Measurements from ENCODE around the gene NDST3.

Gene NDST3

DNA sequence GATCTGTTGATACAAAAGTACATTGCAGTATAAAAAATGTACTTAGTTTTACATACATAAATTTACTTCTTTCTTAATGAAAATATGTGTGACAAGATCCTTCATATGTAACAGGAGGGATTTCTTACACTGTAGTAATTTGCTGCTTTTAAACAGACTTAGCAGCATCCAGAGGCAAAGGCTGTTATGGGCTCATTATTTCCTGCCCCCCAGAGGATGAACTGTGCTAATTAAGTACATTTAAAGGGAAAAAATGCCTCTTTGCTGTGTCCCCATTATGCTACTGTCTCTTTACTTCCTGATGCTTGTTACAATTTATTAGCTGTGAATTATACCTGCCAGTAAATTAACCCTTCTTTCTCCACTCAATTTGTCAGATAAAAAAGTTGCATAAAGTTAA lies 47.1 kb downstream of the NDST3 start:
- Histone ChIP-seq H3K4me1 (ENCODE audit: control insufficient read depth, insufficient read depth, low read length) (no peaks in the 10 kb centered on the region), H3K9ac (ENCODE audit: low read length) (no peak overlapping the region), H3K9me3 (ENCODE audit: control insufficient read depth, low read length) (no peaks in the 10 kb centered on the region), H3K27me3 (replicated peaks; ENCODE audit: control insufficient read depth, insufficient read depth, low read length) (no peaks in the 10 kb centered on the region), H3K36me3 (ENCODE audit: control insufficient read depth, insufficient read depth, low read length, severe bottlenecking) (no peaks in the 10 kb centered on the region), H3K4me3 (ENCODE audit: low read length) (no peak overlapping the region)
- no peak for DNase-seq (ENCODE audit: low read depth)

- no peak for DNase-seq (ENCODE audit: low read depth)
- Histone ChIP-seq H3K36me3 (ENCODE audit: control insufficient read depth, insufficient read depth, low read length, severe bottlenecking) (no peaks in the 10 kb centered on the region), H3K4me3 (ENCODE audit: low read length) (no peak overlapping the region), H3K9me3 (ENCODE audit: control insufficient read depth, low read length) (no peaks in the 10 kb centered on the region), H3K9ac (ENCODE audit: low read length) (no peak overlapping the region), H3K4me1 (ENCODE audit: control insufficient read depth, insufficient read depth, low read length) (no peaks in the 10 kb centered on the region), H3K27me3 (replicated peaks; ENCODE audit: control insufficient read depth, insufficient read depth, low read length) (no peaks in the 10 kb centered on the region)
These were observed 47.9 kb downstream of the NDST3 start for GRCh38 chr4:118082182-118082581.

DNA sequence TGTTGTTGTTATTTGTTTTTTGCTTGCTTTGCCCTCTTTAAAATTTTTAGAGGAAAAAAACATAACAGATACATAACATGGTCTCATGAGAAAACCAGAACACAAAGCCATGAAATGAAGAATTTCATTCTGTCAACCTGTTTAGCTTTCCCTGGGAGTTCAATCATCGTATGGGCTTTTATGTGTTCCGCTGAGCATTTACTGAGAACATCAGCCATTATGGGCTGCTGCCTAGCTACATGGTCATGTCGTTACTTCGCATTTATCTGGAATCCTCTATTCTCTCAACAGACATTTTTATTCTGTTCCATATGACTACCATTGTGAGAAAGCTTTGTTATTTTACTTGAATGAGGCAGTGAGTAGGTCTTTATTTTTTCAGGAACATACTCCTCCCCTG lies 51.4 kb downstream of the NDST3 start:
- H3K36me3 ChIP-seq (ENCODE audit: control insufficient read depth, insufficient read depth, low read length, severe bottlenecking): no peaks in the 10 kb centered on the region
- no peak overlapping the region for H3K9ac ChIP-seq (ENCODE audit: low read length)
- no peak overlapping the region for H3K4me3 ChIP-seq (ENCODE audit: low read length)
- H3K27me3 ChIP-seq (replicated peaks; ENCODE audit: control insufficient read depth, insufficient read depth, low read length): no peaks in the 10 kb centered on the region
- no peak for DNase-seq (ENCODE audit: low read depth)
- no peaks in the 10 kb centered on the region for H3K9me3 ChIP-seq (ENCODE audit: control insufficient read depth, low read length)
- no peaks in the 10 kb centered on the region for H3K4me1 ChIP-seq (ENCODE audit: control insufficient read depth, insufficient read depth, low read length)

DNA sequence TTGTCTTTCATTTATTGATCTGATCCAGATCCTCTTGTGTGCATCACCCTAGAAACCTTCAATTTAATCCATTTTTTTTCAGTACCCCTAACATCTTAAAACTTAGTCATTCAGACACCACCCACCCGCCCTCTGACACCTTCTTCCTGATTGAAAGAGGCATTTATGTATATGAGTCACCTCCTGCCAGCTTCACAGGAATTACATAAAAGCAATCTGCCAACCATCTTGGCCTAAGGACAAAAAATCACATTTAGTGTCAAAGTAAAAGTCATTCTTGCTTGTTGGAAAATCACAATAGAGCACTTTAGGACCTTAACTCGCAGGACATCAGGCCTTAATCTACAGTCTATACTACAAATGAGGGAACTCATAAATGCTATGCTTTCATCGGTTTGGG lies 52.1 kb downstream of the NDST3 start:
- H3K4me1 ChIP-seq (ENCODE audit: control insufficient read depth, insufficient read depth, low read length): no peaks in the 10 kb centered on the region
- DNase-seq (ENCODE audit: low read depth): peak; percentile 53
- H3K9me3 ChIP-seq (ENCODE audit: control insufficient read depth, low read length): no peaks in the 10 kb centered on the region
- no peaks in the 10 kb centered on the region for H3K27me3 ChIP-seq (replicated peaks; ENCODE audit: control insufficient read depth, insufficient read depth, low read length)
- no peak overlapping the region for H3K4me3 ChIP-seq (ENCODE audit: low read length)
- no peak overlapping the region for H3K9ac ChIP-seq (ENCODE audit: low read length)
- no peaks in the 10 kb centered on the region for H3K36me3 ChIP-seq (ENCODE audit: control insufficient read depth, insufficient read depth, low read length, severe bottlenecking)

DNA sequence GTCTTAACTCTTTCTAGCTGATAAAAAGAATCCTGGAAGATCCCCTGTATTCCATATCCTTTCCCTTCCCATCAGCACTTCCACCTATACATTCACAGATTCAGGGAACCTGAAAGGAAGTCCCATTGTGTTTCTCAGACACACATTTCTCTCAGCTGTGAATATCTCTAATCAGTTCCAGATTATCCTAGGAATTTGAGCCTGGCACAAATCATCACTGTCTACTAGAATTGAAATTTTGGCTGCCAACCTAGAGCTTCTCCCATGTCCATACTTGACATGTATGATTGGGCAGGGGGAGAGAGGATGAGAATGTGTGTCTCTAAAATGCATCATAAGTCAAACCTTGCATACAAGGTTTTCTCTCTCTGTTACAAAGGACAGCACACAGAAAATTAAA lies 53.1 kb downstream of the NDST3 start:
- no peak overlapping the region for H3K4me3 ChIP-seq (ENCODE audit: low read length)
- H3K9me3 ChIP-seq (ENCODE audit: control insufficient read depth, low read length): no peaks in the 10 kb centered on the region
- no peaks in the 10 kb centered on the region for H3K36me3 ChIP-seq (ENCODE audit: control insufficient read depth, insufficient read depth, low read length, severe bottlenecking)
- no peak for DNase-seq (ENCODE audit: low read depth)
- no peaks in the 10 kb centered on the region for H3K4me1 ChIP-seq (ENCODE audit: control insufficient read depth, insufficient read depth, low read length)
- H3K27me3 ChIP-seq (replicated peaks; ENCODE audit: control insufficient read depth, insufficient read depth, low read length): no peaks in the 10 kb centered on the region
- H3K9ac ChIP-seq (ENCODE audit: low read length): no peak overlapping the region

GRCh38 chr4:118099106-118099505 lies 64.8 kb downstream of the NDST3 start:
- H3K36me3 ChIP-seq (ENCODE audit: control insufficient read depth, insufficient read depth, low read length, severe bottlenecking): no peaks in the 10 kb centered on the region
- no peaks in the 10 kb centered on the region for H3K4me1 ChIP-seq (ENCODE audit: control insufficient read depth, insufficient read depth, low read length)
- H3K27me3 ChIP-seq (replicated peaks; ENCODE audit: control insufficient read depth, insufficient read depth, low read length): no peaks in the 10 kb centered on the region

GRCh38 chr4:118102195-118102594 lies 67.9 kb downstream of the NDST3 start:
- H3K36me3 ChIP-seq (ENCODE audit: control insufficient read depth, insufficient read depth, low read length, severe bottlenecking): no peaks in the 10 kb centered on the region
- no peak overlapping the region for H3K4me3 ChIP-seq (ENCODE audit: low read length)
- H3K9me3 ChIP-seq (ENCODE audit: control insufficient read depth, low read length): no peaks in the 10 kb centered on the region
- H3K9ac ChIP-seq (ENCODE audit: low read length): no peak overlapping the region
- no peak for DNase-seq (ENCODE audit: low read depth)
- H3K27me3 ChIP-seq (replicated peaks; ENCODE audit: control insufficient read depth, insufficient read depth, low read length): no peaks in the 10 kb centered on the region
- no peaks in the 10 kb centered on the region for H3K4me1 ChIP-seq (ENCODE audit: control insufficient read depth, insufficient read depth, low read length)

More at GRCh38 chr4:118099106-118099505, 64.8 kb downstream of the NDST3 start:
- H3K9me3 ChIP-seq (ENCODE audit: control insufficient read depth, low read length): no peaks in the 10 kb centered on the region
- peak; percentile 1 for DNase-seq (ENCODE audit: low read depth)
- no peak overlapping the region for H3K4me3 ChIP-seq (ENCODE audit: low read length)
- H3K9ac ChIP-seq (ENCODE audit: low read length): no peak overlapping the region

DNA sequence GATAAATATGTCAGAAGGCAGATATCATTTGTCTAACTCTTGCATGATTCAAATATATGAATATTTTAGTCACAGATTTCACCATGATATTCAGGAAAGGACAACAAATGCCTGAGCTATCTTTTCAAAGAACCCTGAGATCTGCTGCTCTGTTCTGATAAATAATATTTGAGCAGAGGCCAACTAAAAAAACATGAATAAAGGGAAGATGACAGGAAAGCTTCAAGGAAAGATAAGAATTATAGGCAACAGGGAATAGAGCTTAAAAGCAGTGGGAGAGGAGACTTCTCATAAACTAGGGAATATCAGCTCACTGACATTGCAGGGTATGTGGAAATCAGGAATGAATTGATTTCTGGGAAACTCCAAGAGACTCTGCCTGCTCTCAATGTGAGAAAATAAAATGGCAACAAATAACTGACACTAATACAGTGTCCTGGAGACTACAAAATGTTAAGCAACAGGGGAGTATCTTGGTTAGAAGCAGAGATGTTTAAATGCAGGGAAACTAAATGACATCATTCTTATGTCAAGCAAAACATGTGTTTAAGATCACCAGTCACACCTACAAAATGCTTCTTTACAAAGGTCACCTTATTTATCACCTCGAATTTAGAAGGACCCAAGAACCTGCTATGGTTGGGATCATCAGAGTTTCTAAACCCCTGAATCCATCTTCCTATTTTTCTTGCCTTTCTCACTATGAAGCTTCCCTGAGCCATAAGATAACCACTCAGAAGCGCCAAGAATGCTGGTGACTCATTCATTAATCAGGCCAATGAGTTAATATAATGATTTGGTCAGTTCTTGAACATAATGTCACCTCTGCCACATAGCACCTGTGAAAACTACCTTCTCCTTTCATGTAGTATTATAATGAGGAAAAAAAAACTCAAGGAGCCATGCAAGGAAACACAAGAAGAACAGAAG lies 78.1 kb downstream of the NDST3 start:
- Histone ChIP-seq H3K4me3 (ENCODE audit: low read length) (no peak overlapping the region), H3K9me3 (ENCODE audit: control insufficient read depth, low read length) (no peaks in the 10 kb centered on the region), H3K9ac (ENCODE audit: low read length) (no peak overlapping the region), H3K27me3 (replicated peaks; ENCODE audit: control insufficient read depth, insufficient read depth, low read length) (no peaks in the 10 kb centered on the region), H3K4me1 (ENCODE audit: control insufficient read depth, insufficient read depth, low read length) (no peaks in the 10 kb centered on the region), H3K36me3 (ENCODE audit: control insufficient read depth, insufficient read depth, low read length, severe bottlenecking) (no peaks in the 10 kb centered on the region)
- DNase-seq (ENCODE audit: low read depth): no peak

- Histone ChIP-seq H3K27me3 (replicated peaks; ENCODE audit: control insufficient read depth, insufficient read depth, low read length) (no peaks in the 10 kb centered on the region), H3K4me1 (ENCODE audit: control insufficient read depth, insufficient read depth, low read length) (no peaks in the 10 kb centered on the region), H3K9me3 (ENCODE audit: control insufficient read depth, low read length) (no peaks in the 10 kb centered on the region), H3K36me3 (ENCODE audit: control insufficient read depth, insufficient read depth, low read length, severe bottlenecking) (no peaks in the 10 kb centered on the region), H3K9ac (ENCODE audit: low read length) (no peak overlapping the region), H3K4me3 (ENCODE audit: low read length) (no peak overlapping the region)
- DNase-seq (ENCODE audit: low read depth): no peak
These were observed 78.9 kb downstream of the NDST3 start for GRCh38 chr4:118113220-118113619.

- H3K36me3 ChIP-seq (ENCODE audit: control insufficient read depth, insufficient read depth, low read length, severe bottlenecking): no peaks in the 10 kb centered on the region
- no peaks in the 10 kb centered on the region for H3K27me3 ChIP-seq (replicated peaks; ENCODE audit: control insufficient read depth, insufficient read depth, low read length)
- H3K9me3 ChIP-seq (ENCODE audit: control insufficient read depth, low read length): no peaks in the 10 kb centered on the region
- no peak for DNase-seq (ENCODE audit: low read depth)
- no peak overlapping the region for H3K4me3 ChIP-seq (ENCODE audit: low read length)
- no peak overlapping the region for H3K9ac ChIP-seq (ENCODE audit: low read length)
- H3K4me1 ChIP-seq (ENCODE audit: control insufficient read depth, insufficient read depth, low read length): no peaks in the 10 kb centered on the region
These were observed 80.4 kb downstream of the NDST3 start for GRCh38 chr4:118114720-118115119.

GRCh38 chr4:118120120-118120760 lies 86.0 kb downstream of the NDST3 start:
- no peaks in the 10 kb centered on the region for H3K9me3 ChIP-seq (ENCODE audit: control insufficient read depth, low read length)
- H3K36me3 ChIP-seq (ENCODE audit: control insufficient read depth, insufficient read depth, low read length, severe bottlenecking): no peaks in the 10 kb centered on the region
- H3K4me3 ChIP-seq (ENCODE audit: low read length): no peak overlapping the region
- DNase-seq (ENCODE audit: low read depth): no peak
- H3K9ac ChIP-seq (ENCODE audit: low read length): no peak overlapping the region
- no peaks in the 10 kb centered on the region for H3K4me1 ChIP-seq (ENCODE audit: control insufficient read depth, insufficient read depth, low read length)
- H3K27me3 ChIP-seq (replicated peaks; ENCODE audit: control insufficient read depth, insufficient read depth, low read length): peaks cover 4% of the 10 kb centered on the region
